ENCODE results near the gene PTPRN2.

DNA sequence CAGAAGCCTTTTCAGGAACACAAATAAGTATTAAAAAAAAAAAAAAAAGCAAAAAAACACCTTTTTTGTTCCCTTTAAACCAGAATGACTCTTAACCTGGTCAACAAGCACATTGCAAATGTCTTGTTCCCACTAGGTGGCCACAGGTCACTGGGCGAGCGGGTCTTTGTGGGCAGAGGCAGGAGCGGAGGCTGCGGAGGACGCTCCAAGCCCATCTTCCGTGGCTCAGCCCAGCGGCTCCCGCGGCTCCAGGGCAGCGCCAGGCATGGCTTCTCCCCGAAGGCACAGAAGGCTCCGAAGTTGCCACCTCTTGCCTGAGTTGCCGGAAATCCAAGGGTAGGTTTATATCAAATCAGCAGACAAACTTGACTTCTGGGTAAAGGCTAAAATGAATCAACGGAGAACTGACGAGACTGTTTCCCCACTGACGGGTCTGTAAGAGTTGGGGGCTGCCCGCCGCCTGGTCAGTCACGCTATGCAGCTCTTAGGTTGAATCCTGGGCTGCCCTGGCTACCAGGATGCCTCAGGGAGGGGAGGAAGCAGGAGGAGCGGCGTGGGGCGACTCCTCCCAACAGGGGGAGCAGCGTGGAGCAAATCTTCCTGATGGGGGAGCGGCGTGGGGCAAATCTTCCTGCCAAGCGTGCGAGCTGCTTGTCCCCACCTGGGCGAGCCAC, 144.5 kb downstream of the PTPRN2 start:
- TF ChIP-seq, protein P1, sequence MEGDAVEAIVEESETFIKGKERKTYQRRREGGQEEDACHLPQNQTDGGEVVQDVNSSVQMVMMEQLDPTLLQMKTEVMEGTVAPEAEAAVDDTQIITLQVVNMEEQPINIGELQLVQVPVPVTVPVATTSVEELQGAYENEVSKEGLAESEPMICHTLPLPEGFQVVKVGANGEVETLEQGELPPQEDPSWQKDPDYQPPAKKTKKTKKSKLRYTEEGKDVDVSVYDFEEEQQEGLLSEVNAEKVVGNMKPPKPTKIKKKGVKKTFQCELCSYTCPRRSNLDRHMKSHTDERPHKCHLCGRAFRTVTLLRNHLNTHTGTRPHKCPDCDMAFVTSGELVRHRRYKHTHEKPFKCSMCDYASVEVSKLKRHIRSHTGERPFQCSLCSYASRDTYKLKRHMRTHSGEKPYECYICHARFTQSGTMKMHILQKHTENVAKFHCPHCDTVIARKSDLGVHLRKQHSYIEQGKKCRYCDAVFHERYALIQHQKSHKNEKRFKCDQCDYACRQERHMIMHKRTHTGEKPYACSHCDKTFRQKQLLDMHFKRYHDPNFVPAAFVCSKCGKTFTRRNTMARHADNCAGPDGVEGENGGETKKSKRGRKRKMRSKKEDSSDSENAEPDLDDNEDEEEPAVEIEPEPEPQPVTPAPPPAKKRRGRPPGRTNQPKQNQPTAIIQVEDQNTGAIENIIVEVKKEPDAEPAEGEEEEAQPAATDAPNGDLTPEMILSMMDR (conservative IDR thresholded peaks at IDR 0.05; ENCODE audit: low read depth, low read length) = no peak
- TF ChIP-seq EZH2 (IDR thresholded peaks at IDR 0.05; ENCODE audit: borderline replicate concordance, low read depth, low read length, poor library complexity, severe bottlenecking) = no peak

All from A673 (cell line).